ENCODE results near the gene INPP5F.
"Not testable (repeated sequence)": the region's sequence is repeated elsewhere in the genome, so short reads cannot be mapped to it uniquely, and the experiment has no call there.

INPP5F gene

GRCh38 chr10:119865699-119866240 is 139.9 kb downstream of the INPP5F start:
- WGBS (ENCODE audit: insufficient coverage) = 100% methylated on average over 6 of the region's 6 CpGs
- peaks cover 0 to 13% (median 3%) of the 10 kb centered on the region in 4 experiments for H3K4me1 ChIP-seq (ENCODE audit: control extremely low read depth in 1 of 4, control insufficient read depth in 4 of 4, insufficient read depth in 4 of 4, low read length in 3 of 4)
- no peaks in the 10 kb centered on the region for H3K27me3 ChIP-seq (replicated peaks in 2 of 5; ENCODE audit: control insufficient read depth in 4 of 5, insufficient read depth in 5 of 5, low read length in 4 of 5)
- no peak overlapping the region for H3K27ac ChIP-seq (ENCODE audit: insufficient read depth in 1 of 2, low read depth in 1 of 2, low read length in 2 of 2, poor library complexity in 1 of 2, severe bottlenecking in 2 of 2)
- H3K36me3 ChIP-seq (ENCODE audit: control insufficient read depth in 4 of 4, insufficient read depth in 4 of 4, low read length in 3 of 4) = peaks cover 0 to 14% (median 7%) of the 10 kb centered on the region in 4 experiments
- ChIA-PET CTCF (interaction anchor here (1.0 to 2.2 kb wide), 3 partner anchors 116 to 182 kb away, joined by 3 to 4 read pairs (median 4); no protein-coding TSS in a partner anchor), POLR2A (interaction anchor here (1.2 kb wide), 1 partner anchor 27 kb away, joined by 3 read pairs; the partner anchor contains the start of gene SEC23IP)
- H3K9me3 ChIP-seq (ENCODE audit: control extremely low read depth in 1 of 5, control insufficient read depth in 4 of 5, insufficient read depth in 2 of 5, low read depth in 1 of 5, low read length in 4 of 5) = peaks cover 0 to 11% (median 2%) of the 10 kb centered on the region in 5 experiments
- H3K4me3 ChIP-seq (ENCODE audit: control insufficient read depth in 1 of 7, extremely low read depth in 1 of 7, insufficient read depth in 4 of 7, low read depth in 2 of 7, low read length in 6 of 7) = no peak overlapping the region
- no peak for DNase-seq

DNA sequence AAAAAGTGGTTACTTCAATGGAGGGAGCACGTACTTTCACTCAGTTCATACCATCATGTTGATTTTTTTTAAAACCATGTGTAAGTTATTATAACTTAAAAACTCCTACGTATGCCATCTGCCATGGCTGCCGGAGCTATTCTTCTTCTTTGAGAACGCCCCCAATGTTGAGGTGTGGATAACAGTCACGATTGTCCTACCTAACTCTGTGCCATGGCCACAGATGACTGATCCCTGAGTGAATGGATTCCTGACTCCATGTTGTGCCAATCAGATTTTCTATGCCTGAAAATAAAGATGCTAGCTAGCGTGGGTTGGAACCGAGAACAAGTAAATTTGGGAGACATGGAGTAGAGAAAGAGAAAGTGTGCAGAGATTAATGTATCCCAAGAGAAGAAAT is 141.5 kb downstream of the INPP5F start:
- H3K9me3 ChIP-seq (ENCODE audit: control extremely low read depth in 1 of 5, control insufficient read depth in 4 of 5, insufficient read depth in 2 of 5, low read depth in 1 of 5, low read length in 4 of 5) = peaks cover 0 to 11% (median 2%) of the 10 kb centered on the region in 5 experiments
- H3K36me3 ChIP-seq (ENCODE audit: control insufficient read depth in 4 of 4, insufficient read depth in 4 of 4, low read length in 3 of 4) = peaks cover 0 to 14% (median 7%) of the 10 kb centered on the region in 4 experiments
- 92% methylated on average over 6 of the region's 7 CpGs for WGBS (ENCODE audit: insufficient coverage)
- no peaks in the 10 kb centered on the region for H3K27me3 ChIP-seq (replicated peaks in 2 of 5; ENCODE audit: control insufficient read depth in 4 of 5, insufficient read depth in 5 of 5, low read length in 4 of 5)
- H3K4me3 ChIP-seq (ENCODE audit: control insufficient read depth in 1 of 7, extremely low read depth in 1 of 7, insufficient read depth in 4 of 7, low read depth in 2 of 7, low read length in 6 of 7) = no peak overlapping the region
- no peak overlapping the region for H3K27ac ChIP-seq (ENCODE audit: insufficient read depth in 1 of 2, low read depth in 1 of 2, low read length in 2 of 2, poor library complexity in 1 of 2, severe bottlenecking in 2 of 2)
- no peak for DNase-seq
- H3K4me1 ChIP-seq (ENCODE audit: control extremely low read depth in 1 of 4, control insufficient read depth in 4 of 4, insufficient read depth in 4 of 4, low read length in 3 of 4) = peaks cover 0 to 20% (median 13%) of the 10 kb centered on the region in 4 experiments
- CTCF ChIA-PET = interaction anchor here (0.9 to 1.4 kb wide), 4 partner anchors 8 to 181 kb away, joined by 3 to 8 read pairs (median 4); no protein-coding TSS in a partner anchor
- POLR2A ChIA-PET = no interaction called here

- Histone ChIP-seq H3K36me3 (ENCODE audit: control insufficient read depth in 4 of 4, insufficient read depth in 4 of 4, low read length in 3 of 4) (peaks cover 0 to 14% (median 5%) of the 10 kb centered on the region in 4 experiments), H3K4me1 (ENCODE audit: control extremely low read depth in 1 of 4, control insufficient read depth in 4 of 4, insufficient read depth in 4 of 4, low read length in 3 of 4) (peaks cover 4 to 34% (median 25%) of the 10 kb centered on the region in 4 experiments)
- POLR2A ChIA-PET; H3K27ac ChIP-seq (ENCODE audit: insufficient read depth in 1 of 2, low read depth in 1 of 2, low read length in 2 of 2, poor library complexity in 1 of 2, severe bottlenecking in 2 of 2); DNase-seq; H3K4me3 ChIP-seq (ENCODE audit: control insufficient read depth in 1 of 7, extremely low read depth in 1 of 7, insufficient read depth in 4 of 7, low read depth in 2 of 7, low read length in 6 of 7); H3K9me3 ChIP-seq (ENCODE audit: control extremely low read depth in 1 of 5, control insufficient read depth in 4 of 5, insufficient read depth in 2 of 5, low read depth in 1 of 5, low read length in 4 of 5); H3K27me3 ChIP-seq (replicated peaks in 2 of 5; ENCODE audit: control insufficient read depth in 4 of 5, insufficient read depth in 5 of 5, low read length in 4 of 5): not testable (repeated sequence)
- WGBS (ENCODE audit: insufficient coverage) = 100% methylated on average over 1 of the region's 4 CpGs
- CTCF ChIA-PET = interaction anchor here (1.1 to 6.0 kb wide), 3 partner anchors 10 to 119 kb away, joined by 4 to 35 read pairs (median 5); no protein-coding TSS in a partner anchor
Measured at GRCh38 chr10:119869398-119869797, 143.5 kb downstream of the INPP5F start.

DNA sequence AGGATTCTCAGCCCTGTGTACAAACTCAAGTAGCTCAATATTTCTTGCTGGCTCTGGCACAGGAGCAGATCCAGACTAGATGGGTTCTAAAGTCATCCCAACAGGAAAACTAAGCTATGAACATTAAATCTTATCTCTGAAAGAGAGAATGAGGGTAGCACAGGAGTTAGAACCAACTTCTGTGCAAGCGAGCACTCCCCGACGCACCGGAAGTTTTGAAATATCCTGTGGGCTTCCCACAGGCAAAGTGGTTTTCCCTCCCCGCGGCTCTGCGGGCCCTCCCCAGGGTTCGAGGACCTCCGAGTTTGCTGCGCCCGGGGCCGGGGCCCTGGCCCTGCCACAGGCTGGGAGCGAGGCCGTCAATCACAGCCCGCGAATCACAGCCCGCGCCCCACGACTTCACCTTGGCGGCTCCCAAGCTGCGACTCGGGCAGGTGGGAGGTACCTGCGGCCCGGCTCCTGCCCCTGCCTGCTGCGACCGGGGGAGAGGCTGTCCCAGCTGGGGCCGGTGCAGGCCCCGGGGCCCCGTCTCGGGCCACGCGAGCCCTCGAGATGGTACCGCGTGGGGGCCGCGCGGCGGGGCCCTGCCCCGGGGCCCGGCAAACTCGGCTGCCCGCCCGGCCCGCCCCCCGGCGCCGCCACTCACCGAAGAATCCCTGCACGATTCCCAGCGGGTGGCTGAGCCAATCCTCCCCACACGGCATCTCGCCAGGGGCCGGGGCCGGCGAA is 146.2 kb downstream of the INPP5F start:
- H3K27me3 ChIP-seq (replicated peaks in 2 of 5; ENCODE audit: control insufficient read depth in 4 of 5, insufficient read depth in 5 of 5, low read length in 4 of 5) = no peaks in the 10 kb centered on the region
- CTCF ChIA-PET = interaction anchor here (0.6 to 6.0 kb wide), 7 partner anchors 9 to 122 kb away, joined by 3 to 35 read pairs (median 4); no protein-coding TSS in a partner anchor
- H3K36me3 ChIP-seq (ENCODE audit: control insufficient read depth in 4 of 4, insufficient read depth in 4 of 4, low read length in 3 of 4) = peaks cover 0 to 3% (median 0%) of the 10 kb centered on the region in 4 experiments
- WGBS (ENCODE audit: insufficient coverage) = 0% methylated on average over 31 of the region's 56 CpGs
- no peaks in the 10 kb centered on the region for H3K9me3 ChIP-seq (ENCODE audit: control extremely low read depth in 1 of 5, control insufficient read depth in 4 of 5, insufficient read depth in 2 of 5, low read depth in 1 of 5, low read length in 4 of 5)
- no peak overlapping the region for H3K27ac ChIP-seq (ENCODE audit: insufficient read depth in 1 of 2, low read depth in 1 of 2, low read length in 2 of 2, poor library complexity in 1 of 2, severe bottlenecking in 2 of 2)
- POLR2A ChIA-PET = interaction anchor here (0.8 to 1.1 kb wide), 3 partner anchors 10 to 102 kb away, joined by 3 to 5 read pairs (median 3); no protein-coding TSS in a partner anchor
- H3K4me1 ChIP-seq (ENCODE audit: control extremely low read depth in 1 of 4, control insufficient read depth in 4 of 4, insufficient read depth in 4 of 4, low read length in 3 of 4) = peaks cover 4 to 34% (median 25%) of the 10 kb centered on the region in 4 experiments
- H3K4me3 ChIP-seq (ENCODE audit: control insufficient read depth in 1 of 7, extremely low read depth in 1 of 7, insufficient read depth in 4 of 7, low read depth in 2 of 7, low read length in 6 of 7) = peak overlapping the region; percentile 49 to 94 (median 82)
- DNase-seq = peak; percentile 42 to 63 (median 54)

GRCh38 chr10:119872610-119872859 is 146.7 kb downstream of the INPP5F start, which contains the start of gene MCMBP:
Gene MCMBP, minus strand, starts transcription at chr10:119872843. Its CDS starts 259 bp downstream, at chr10:119872584.
- CTCF ChIA-PET = interaction anchor here (0.9 to 6.0 kb wide), 7 partner anchors 10 to 122 kb away, joined by 3 to 35 read pairs (median 5); no protein-coding TSS in a partner anchor

DNA sequence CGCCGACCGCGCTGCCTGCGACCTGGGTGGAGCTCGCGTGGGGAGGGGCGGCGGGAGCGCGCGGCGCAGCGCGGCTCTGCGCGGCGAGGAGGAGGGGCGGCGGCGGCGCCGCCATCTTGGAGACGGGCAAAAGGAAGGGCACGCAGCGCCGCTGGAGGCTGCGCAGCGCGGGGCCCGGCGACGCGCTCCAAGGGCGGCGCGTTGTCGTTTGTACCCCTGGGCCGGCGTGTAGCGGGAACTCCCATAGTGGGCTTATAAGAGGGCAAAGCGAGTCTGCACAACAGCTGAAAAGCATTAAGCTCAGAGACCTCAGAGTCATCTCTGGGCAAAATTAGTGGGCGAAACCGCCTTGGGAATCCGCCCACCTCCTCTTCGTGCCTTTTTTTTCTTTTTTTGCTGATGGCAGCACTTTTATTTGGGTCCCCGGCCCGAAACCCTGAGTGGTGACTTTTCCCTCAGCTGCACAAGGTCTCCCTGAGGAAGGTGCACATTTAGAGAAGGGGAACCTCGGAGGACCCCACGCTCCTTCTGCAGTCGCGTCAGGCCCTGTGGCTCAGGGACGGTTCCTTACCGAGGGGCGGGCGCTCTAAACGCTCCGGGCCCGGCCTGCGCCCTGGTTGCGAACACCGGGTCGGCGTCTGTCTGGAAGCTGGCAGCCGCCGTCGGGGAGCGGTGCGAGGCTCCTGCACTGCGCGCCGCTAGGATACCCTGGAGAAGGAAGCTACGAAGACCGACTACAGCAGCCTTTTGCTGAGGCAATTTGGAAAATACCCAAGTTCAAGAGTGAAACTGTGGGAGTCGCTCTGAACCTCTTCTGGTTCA is 147.2 kb downstream of the INPP5F start:
- Histone ChIP-seq H3K4me3 (ENCODE audit: control insufficient read depth in 1 of 7, extremely low read depth in 1 of 7, insufficient read depth in 4 of 7, low read depth in 2 of 7, low read length in 6 of 7) (peak overlapping the region; percentile 49 to 94 (median 82)), H3K36me3 (ENCODE audit: control insufficient read depth in 4 of 4, insufficient read depth in 4 of 4, low read length in 3 of 4) (no peaks in the 10 kb centered on the region), H3K27me3 (replicated peaks in 2 of 5; ENCODE audit: control insufficient read depth in 4 of 5, insufficient read depth in 5 of 5, low read length in 4 of 5) (no peaks in the 10 kb centered on the region), H3K27ac (ENCODE audit: insufficient read depth in 1 of 2, low read depth in 1 of 2, low read length in 2 of 2, poor library complexity in 1 of 2, severe bottlenecking in 2 of 2) (peak overlapping the region; percentile 59 to 86), H3K9me3 (ENCODE audit: control extremely low read depth in 1 of 5, control insufficient read depth in 4 of 5, insufficient read depth in 2 of 5, low read depth in 1 of 5, low read length in 4 of 5) (no peaks in the 10 kb centered on the region), H3K4me1 (ENCODE audit: control extremely low read depth in 1 of 4, control insufficient read depth in 4 of 4, insufficient read depth in 4 of 4, low read length in 3 of 4) (peaks cover 4 to 29% (median 22%) of the 10 kb centered on the region in 4 experiments)
- POLR2A ChIA-PET = interaction anchor here (0.6 to 1.0 kb wide), 4 partner anchors 20 to 67 kb away, joined by 3 to 4 read pairs (median 3); partner anchors contain the start of gene SEC23IP
- peak; percentile 89 to 94 (median 94) for DNase-seq
- CTCF ChIA-PET = interaction anchor here (0.9 to 6.0 kb wide), 10 partner anchors 10 to 123 kb away, joined by 3 to 35 read pairs (median 4); no protein-coding TSS in a partner anchor
- under 1% methylated on average over 61 of the region's 75 CpGs for WGBS (ENCODE audit: insufficient coverage)

More at GRCh38 chr10:119872610-119872859, 146.7 kb downstream of the INPP5F start, which contains the start of gene MCMBP:
- Histone ChIP-seq H3K27ac (ENCODE audit: insufficient read depth in 1 of 2, low read depth in 1 of 2, low read length in 2 of 2, poor library complexity in 1 of 2, severe bottlenecking in 2 of 2) (peak within 1 kb of the TSS; percentile 59 to 86), H3K27me3 (replicated peaks in 2 of 5; ENCODE audit: control insufficient read depth in 4 of 5, insufficient read depth in 5 of 5, low read length in 4 of 5) (no peaks in the 10 kb centered on the region), H3K4me1 (ENCODE audit: control extremely low read depth in 1 of 4, control insufficient read depth in 4 of 4, insufficient read depth in 4 of 4, low read length in 3 of 4) (peaks cover 4 to 34% (median 25%) of the 10 kb centered on the region in 4 experiments), H3K4me3 (ENCODE audit: control insufficient read depth in 1 of 7, extremely low read depth in 1 of 7, insufficient read depth in 4 of 7, low read depth in 2 of 7, low read length in 6 of 7) (peak within 1 kb of the TSS; percentile 49 to 94 (median 82)), H3K36me3 (ENCODE audit: control insufficient read depth in 4 of 4, insufficient read depth in 4 of 4, low read length in 3 of 4) (peaks cover 0 to under 1% (median 0%) of the 10 kb centered on the region in 4 experiments), H3K9me3 (ENCODE audit: control extremely low read depth in 1 of 5, control insufficient read depth in 4 of 5, insufficient read depth in 2 of 5, low read depth in 1 of 5, low read length in 4 of 5) (no peaks in the 10 kb centered on the region)
- 0% methylated on average over 22 of the region's 42 CpGs for WGBS (ENCODE audit: insufficient coverage)
- DNase-seq = no peak
- POLR2A ChIA-PET = interaction anchor here (1.0 kb wide), 2 partner anchors 57 to 65 kb away, joined by 3 read pairs; no protein-coding TSS in a partner anchor

All from common myeloid progenitor, CD34-positive (primary cell).